HUES64 (cell line): ENCODE results near the gene NMS. TPM values are rescaled to one million over a fixed set of nuclear protein-coding genes. Genes with fewer than 3 reads are reported as not detected.

Experiments used
- H3K27ac ChIP-seq: 2 replicates; pipeline ENCODE4 v1.7.0; 2013; ENCODE audit warnings: low read depth, low read length, inconsistent platforms
- H3K27me3 ChIP-seq: 2 replicates; pipeline ENCODE4 v1.6.1; 2013; ENCODE audit warnings: mild to moderate bottlenecking, low read length; ENCODE audit not compliant: insufficient read depth
- H3K36me3 ChIP-seq: 2 replicates; pipeline ENCODE4 v1.6.1; 2013; ENCODE audit warnings: mild to moderate bottlenecking, low read length; ENCODE audit not compliant: insufficient read depth
- H3K4me1 ChIP-seq: 2 replicates; pipeline ENCODE4 v1.6.1; 2013; ENCODE audit warnings: mild to moderate bottlenecking, low read length, moderate library complexity; ENCODE audit not compliant: insufficient read depth
- H3K4me3 ChIP-seq: 2 replicates; pipeline ENCODE4 v1.5.1; 2013; ENCODE audit warnings: mild to moderate bottlenecking, low read length, moderate library complexity
- H3K9ac ChIP-seq: 2 replicates; pipeline ENCODE4 v1.6.1; 2013; ENCODE audit warnings: mild to moderate bottlenecking, low read depth, low read length
- H3K9me3 ChIP-seq: 2 replicates; pipeline ENCODE4 v1.6.1; 2013; ENCODE audit warnings: low read depth, low read length; ENCODE audit not compliant: insufficient read depth
- WGBS: fragments of 150-250, 120-280 bp; methylation state at CpG from one replicate; pipeline ENCODE4 v1.1.7; 2013; ENCODE audit warnings: missing lambda C conversion rate; 5-methylcytosine and 5-hydroxymethylcytosine counted together
- polyA plus RNA-seq, 2 experiments: library from polyadenylated mRNA; stranded (reverse); fragments of 50-300 nt; gene quantifications; one replicate each; pipeline ENCODE4 v1.2.3, GENCODE V29; 2013

Gene NMS
- polyA plus RNA-seq (2013, experiment 1 of 2): not detected
- polyA plus RNA-seq (2013, experiment 2 of 2): not detected

GRCh38 chr2:100470182-100470581, at the start of gene NMS:
TSS of gene NMS (plus strand) at chr2:100470482. CDS start at chr2:100470489, 7 bp downstream.
- Histone ChIP-seq H3K9ac (no peak within 1 kb of the TSS), H3K27ac (no peak within 1 kb of the TSS), H3K9me3 (no peaks in the 10 kb centered on the region), H3K4me3 (no peak within 1 kb of the TSS), H3K27me3 (no peaks in the 10 kb centered on the region), H3K36me3 (no peaks in the 10 kb centered on the region), H3K4me1 (no peaks in the 10 kb centered on the region)
- 93% methylated on average over 7 of the region's 7 CpGs for WGBS

GRCh38 chr2:100422320-100423055, 47.8 kb upstream of the NMS start:
- Histone ChIP-seq H3K36me3 (no peaks in the 10 kb centered on the region), H3K4me1 (no peaks in the 10 kb centered on the region), H3K9me3 (no peaks in the 10 kb centered on the region), H3K27me3 (no peaks in the 10 kb centered on the region), H3K4me3 (no peak overlapping the region), H3K9ac (no peak overlapping the region), H3K27ac (no peak overlapping the region)
- WGBS: 91% methylated on average over 4 of the region's 4 CpGs

GRCh38 chr2:100423631-100424030, 46.7 kb upstream of the NMS start:
- no peak overlapping the region for H3K27ac ChIP-seq
- H3K4me3 ChIP-seq: no peak overlapping the region
- no peaks in the 10 kb centered on the region for H3K9me3 ChIP-seq
- no peaks in the 10 kb centered on the region for H3K4me1 ChIP-seq
- WGBS: 100% methylated on average over 1 of the region's 1 CpG
- no peaks in the 10 kb centered on the region for H3K36me3 ChIP-seq
- H3K27me3 ChIP-seq: no peaks in the 10 kb centered on the region
- no peak overlapping the region for H3K9ac ChIP-seq

- H3K27me3 ChIP-seq: no peaks in the 10 kb centered on the region
- H3K27ac ChIP-seq: no peak overlapping the region
- no peak overlapping the region for H3K4me3 ChIP-seq
- no peaks in the 10 kb centered on the region for H3K36me3 ChIP-seq
- H3K4me1 ChIP-seq: no peaks in the 10 kb centered on the region
- no peak overlapping the region for H3K9ac ChIP-seq
- 92% methylated on average over 3 of the region's 4 CpGs for WGBS
- H3K9me3 ChIP-seq: no peaks in the 10 kb centered on the region
Observed at GRCh38 chr2:100424277-100424875, 45.9 kb upstream of the NMS start.

- H3K4me3 ChIP-seq: no peak overlapping the region
- no peak overlapping the region for H3K9ac ChIP-seq
- H3K36me3 ChIP-seq: no peaks in the 10 kb centered on the region
- no peaks in the 10 kb centered on the region for H3K9me3 ChIP-seq
- no peaks in the 10 kb centered on the region for H3K4me1 ChIP-seq
- H3K27ac ChIP-seq: no peak overlapping the region
- no peaks in the 10 kb centered on the region for H3K27me3 ChIP-seq
- WGBS: 93% methylated on average over 4 of the region's 4 CpGs
Observed at GRCh38 chr2:100425107-100425506, 45.2 kb upstream of the NMS start.

- Histone ChIP-seq H3K9ac (no peak overlapping the region), H3K4me3 (no peak overlapping the region), H3K27me3 (no peaks in the 10 kb centered on the region), H3K36me3 (no peaks in the 10 kb centered on the region), H3K9me3 (no peaks in the 10 kb centered on the region), H3K4me1 (no peaks in the 10 kb centered on the region), H3K27ac (no peak overlapping the region)
- WGBS: 95% methylated on average over 15 of the region's 15 CpGs
Observed at GRCh38 chr2:100425573-100426383, 44.5 kb upstream of the NMS start.

GRCh38 chr2:100426384-100426720, 43.9 kb upstream of the NMS start:
- H3K27ac ChIP-seq: no peak overlapping the region
- no peak overlapping the region for H3K9ac ChIP-seq
- H3K4me1 ChIP-seq: no peaks in the 10 kb centered on the region
- no peaks in the 10 kb centered on the region for H3K27me3 ChIP-seq
- 95% methylated on average over 18 of the region's 18 CpGs for WGBS
- no peaks in the 10 kb centered on the region for H3K9me3 ChIP-seq
- no peak overlapping the region for H3K4me3 ChIP-seq
- no peaks in the 10 kb centered on the region for H3K36me3 ChIP-seq

- 94% methylated on average over 12 of the region's 12 CpGs for WGBS
- Histone ChIP-seq H3K27me3 (no peaks in the 10 kb centered on the region), H3K4me1 (no peaks in the 10 kb centered on the region), H3K9me3 (no peaks in the 10 kb centered on the region), H3K36me3 (no peaks in the 10 kb centered on the region), H3K9ac (no peak overlapping the region), H3K4me3 (no peak overlapping the region), H3K27ac (no peak overlapping the region)
Observed at GRCh38 chr2:100427111-100427510, 43.2 kb upstream of the NMS start.

GRCh38 chr2:100427627-100428258, 42.5 kb upstream of the NMS start:
- H3K27ac ChIP-seq: no peak overlapping the region
- H3K36me3 ChIP-seq: no peaks in the 10 kb centered on the region
- no peaks in the 10 kb centered on the region for H3K9me3 ChIP-seq
- 64% methylated on average over 10 of the region's 11 CpGs for WGBS
- H3K27me3 ChIP-seq: no peaks in the 10 kb centered on the region
- H3K4me1 ChIP-seq: no peaks in the 10 kb centered on the region
- no peak overlapping the region for H3K9ac ChIP-seq
- no peak overlapping the region for H3K4me3 ChIP-seq

- WGBS: 94% methylated on average over 1 of the region's 1 CpG
- Histone ChIP-seq H3K27me3 (no peaks in the 10 kb centered on the region), H3K4me3 (no peak overlapping the region), H3K27ac (no peak overlapping the region), H3K9me3 (no peaks in the 10 kb centered on the region), H3K4me1 (no peaks in the 10 kb centered on the region), H3K36me3 (no peaks in the 10 kb centered on the region), H3K9ac (no peak overlapping the region)
Observed at GRCh38 chr2:100429726-100430125, 40.6 kb upstream of the NMS start.

GRCh38 chr2:100437751-100438150, 32.5 kb upstream of the NMS start:
- 95% methylated on average over 8 of the region's 8 CpGs for WGBS
- H3K9me3 ChIP-seq: no peaks in the 10 kb centered on the region
- no peaks in the 10 kb centered on the region for H3K4me1 ChIP-seq
- no peaks in the 10 kb centered on the region for H3K36me3 ChIP-seq
- H3K4me3 ChIP-seq: no peak overlapping the region
- H3K27me3 ChIP-seq: no peaks in the 10 kb centered on the region
- H3K9ac ChIP-seq: no peak overlapping the region
- no peak overlapping the region for H3K27ac ChIP-seq
